ENCODE results near the gene HRC.

DNA sequence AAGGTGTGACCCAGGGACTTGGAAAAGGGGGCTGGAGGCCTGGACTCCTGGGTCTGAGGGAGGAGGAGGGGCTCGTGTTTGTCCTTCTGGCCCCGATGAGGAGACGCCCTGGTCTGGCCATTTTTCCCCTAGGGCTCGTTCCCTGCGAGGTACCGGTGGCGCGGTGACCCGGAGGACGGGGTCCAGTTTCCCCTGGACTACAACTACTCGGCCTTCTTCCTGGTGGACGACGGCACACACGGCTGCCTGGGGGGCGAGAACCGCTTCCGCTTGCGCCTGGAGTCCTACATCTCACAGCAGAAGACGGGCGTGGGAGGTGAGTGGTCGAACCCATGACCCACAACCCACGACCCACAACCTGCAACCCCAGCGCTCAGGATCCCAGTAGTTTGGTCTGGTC, 13.2 kb upstream of the HRC start:
- TF ChIP-seq, protein P1, sequence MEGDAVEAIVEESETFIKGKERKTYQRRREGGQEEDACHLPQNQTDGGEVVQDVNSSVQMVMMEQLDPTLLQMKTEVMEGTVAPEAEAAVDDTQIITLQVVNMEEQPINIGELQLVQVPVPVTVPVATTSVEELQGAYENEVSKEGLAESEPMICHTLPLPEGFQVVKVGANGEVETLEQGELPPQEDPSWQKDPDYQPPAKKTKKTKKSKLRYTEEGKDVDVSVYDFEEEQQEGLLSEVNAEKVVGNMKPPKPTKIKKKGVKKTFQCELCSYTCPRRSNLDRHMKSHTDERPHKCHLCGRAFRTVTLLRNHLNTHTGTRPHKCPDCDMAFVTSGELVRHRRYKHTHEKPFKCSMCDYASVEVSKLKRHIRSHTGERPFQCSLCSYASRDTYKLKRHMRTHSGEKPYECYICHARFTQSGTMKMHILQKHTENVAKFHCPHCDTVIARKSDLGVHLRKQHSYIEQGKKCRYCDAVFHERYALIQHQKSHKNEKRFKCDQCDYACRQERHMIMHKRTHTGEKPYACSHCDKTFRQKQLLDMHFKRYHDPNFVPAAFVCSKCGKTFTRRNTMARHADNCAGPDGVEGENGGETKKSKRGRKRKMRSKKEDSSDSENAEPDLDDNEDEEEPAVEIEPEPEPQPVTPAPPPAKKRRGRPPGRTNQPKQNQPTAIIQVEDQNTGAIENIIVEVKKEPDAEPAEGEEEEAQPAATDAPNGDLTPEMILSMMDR (IDR thresholded peaks at IDR 0.05), result no peak
- no peak for TF ChIP-seq POLR2A (IDR thresholded peaks at IDR 0.05)
